Measurements from ENCODE around the gene KITLG. TPM values are rescaled to one million over a fixed set of nuclear protein-coding genes. Genes with fewer than 3 reads are reported as not detected.

Gene KITLG
- total RNA-seq, 1 experiment from 2014 or later, result 11.7 TPM

DNA sequence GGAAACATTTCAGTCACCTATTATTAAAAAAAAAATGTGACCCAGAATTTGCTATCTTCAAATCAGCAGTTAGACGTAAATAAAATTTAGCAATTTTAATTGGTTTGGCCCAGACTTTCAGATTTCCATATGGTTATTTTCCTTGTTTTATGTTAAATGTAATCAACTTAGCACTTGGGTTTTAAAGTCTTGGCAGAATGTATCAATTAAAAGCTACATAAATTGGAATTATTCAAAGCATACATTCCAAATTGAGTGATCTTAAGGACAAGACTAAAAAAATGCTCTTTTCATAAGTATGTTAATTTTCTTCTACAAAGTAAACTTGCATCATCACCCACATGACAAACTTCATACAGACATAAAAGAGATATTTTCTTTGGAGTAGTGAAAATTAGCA is 3.4 kb downstream of the KITLG start:
- Histone ChIP-seq H3K9ac (ENCODE audit: extremely low read depth, insufficient read length, low read length) (no peak overlapping the region), H3K4me1 (ENCODE audit: insufficient read depth, low read length) (no peaks in the 10 kb centered on the region; the same call in 1 of the 2 replicates), H3K79me2 (ENCODE audit: insufficient read depth, low read length) (no peaks in the 10 kb centered on the region), H2BK20ac (ENCODE audit: low read depth, low read length, poor library complexity, severe bottlenecking) (no peak overlapping the region), H3K79me1 (ENCODE audit: insufficient read depth, low read depth, low read length, poor library complexity, severe bottlenecking) (no peaks in the 10 kb centered on the region), H3K4ac (ENCODE audit: low read depth, low read length) (no peak overlapping the region), H3K4me2 (ENCODE audit: insufficient read depth, insufficient read length, low read length) (no peak overlapping the region), H3K56ac (ENCODE audit: insufficient read length, low read depth, low read length) (no peak overlapping the region), H4K8ac (replicated peaks; ENCODE audit: insufficient read length, low read depth, low read length) (no peak overlapping the region), H3K27me3 (ENCODE audit: insufficient read depth, low read length) (no peaks in the 10 kb centered on the region), H2AFZ (ENCODE audit: low read length) (no peak overlapping the region), H3K9me3 (ENCODE audit: control insufficient read depth, low read depth, low read length) (no peaks in the 10 kb centered on the region), H2BK15ac (ENCODE audit: low read depth, low read length) (no peak overlapping the region), H2BK120ac (ENCODE audit: low read depth, low read length, poor library complexity, severe bottlenecking) (no peak overlapping the region), H3K23me2 (ENCODE audit: insufficient read length, low read depth, low read length, poor library complexity, severe bottlenecking) (peaks cover 17% of the 10 kb centered on the region), H4K91ac (ENCODE audit: insufficient read length, low read depth, low read length) (no peak overlapping the region), H2BK5ac (ENCODE audit: insufficient read length, low read length) (no peak overlapping the region), H4K5ac (ENCODE audit: insufficient read length, low read depth, low read length) (no peak overlapping the region), H2AK5ac (ENCODE audit: insufficient read length, low read length) (no peak overlapping the region), H4K20me1 (ENCODE audit: control insufficient read depth, insufficient read depth, insufficient read length) (no peaks in the 10 kb centered on the region), H3K14ac (ENCODE audit: insufficient read depth, low read length) (no peak overlapping the region), H3K23ac (ENCODE audit: insufficient read length, low read depth, low read length) (no peak overlapping the region), H3T11ph (ENCODE audit: low read length) (no peak overlapping the region), H3K18ac (ENCODE audit: insufficient read length, low read depth, low read length) (no peak overlapping the region), H2BK12ac (ENCODE audit: insufficient read length, low read depth, low read length) (no peak overlapping the region), H3K27ac (ENCODE audit: insufficient read length, low read depth, low read length) (no peak overlapping the region)
- no peak overlapping the region for H3K27ac Mint-ChIP-seq
- H3K9me3 Mint-ChIP-seq, result no peaks in the 10 kb centered on the region
- no peak for DNase-seq
- H3K27me3 Mint-ChIP-seq (ENCODE audit: low read depth), result no peaks in the 10 kb centered on the region; the same call in none of the 2 replicates
- TF ChIP-seq, protein P1, sequence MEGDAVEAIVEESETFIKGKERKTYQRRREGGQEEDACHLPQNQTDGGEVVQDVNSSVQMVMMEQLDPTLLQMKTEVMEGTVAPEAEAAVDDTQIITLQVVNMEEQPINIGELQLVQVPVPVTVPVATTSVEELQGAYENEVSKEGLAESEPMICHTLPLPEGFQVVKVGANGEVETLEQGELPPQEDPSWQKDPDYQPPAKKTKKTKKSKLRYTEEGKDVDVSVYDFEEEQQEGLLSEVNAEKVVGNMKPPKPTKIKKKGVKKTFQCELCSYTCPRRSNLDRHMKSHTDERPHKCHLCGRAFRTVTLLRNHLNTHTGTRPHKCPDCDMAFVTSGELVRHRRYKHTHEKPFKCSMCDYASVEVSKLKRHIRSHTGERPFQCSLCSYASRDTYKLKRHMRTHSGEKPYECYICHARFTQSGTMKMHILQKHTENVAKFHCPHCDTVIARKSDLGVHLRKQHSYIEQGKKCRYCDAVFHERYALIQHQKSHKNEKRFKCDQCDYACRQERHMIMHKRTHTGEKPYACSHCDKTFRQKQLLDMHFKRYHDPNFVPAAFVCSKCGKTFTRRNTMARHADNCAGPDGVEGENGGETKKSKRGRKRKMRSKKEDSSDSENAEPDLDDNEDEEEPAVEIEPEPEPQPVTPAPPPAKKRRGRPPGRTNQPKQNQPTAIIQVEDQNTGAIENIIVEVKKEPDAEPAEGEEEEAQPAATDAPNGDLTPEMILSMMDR (conservative IDR thresholded peaks at IDR 0.05), result no peak
- WGBS (ENCODE audit: extremely low coverage, insufficient read length, low lambda C conversion rate), result no CpG with 5 or more reads among the region's 1 CpG
- H3K4me3 Mint-ChIP-seq, result no peak overlapping the region
- H3K36me3 Mint-ChIP-seq (ENCODE audit: insufficient read depth in 1 of 3, low read depth in 3 of 3), result no peaks in the 10 kb centered on the region
- H3K4me1 Mint-ChIP-seq, result peaks cover 43 to 62% of the 10 kb centered on the region in 2 experiments

All from H9 (cell line).